ENCODE results near the gene LIPC. TPM values are rescaled to one million over a fixed set of nuclear protein-coding genes. Genes with fewer than 3 reads are reported as not detected.

LIPC gene
- total and polyA plus RNA-seq, 2 experiments from 2014 or later = not detected

GRCh38 chr15:58569455-58569854 is 137.7 kb downstream of the LIPC start:
- no peaks in the 10 kb centered on the region; the same call in 1 of the 2 replicates for H3K9me2 ChIP-seq (ENCODE audit: insufficient read depth)
- H3K4me1 Mint-ChIP-seq = no peaks in the 10 kb centered on the region
- no peaks in the 10 kb centered on the region for H3K9me3 Mint-ChIP-seq
- no peak for TF ChIP-seq CREB1 (CRISPR knock-in tag; IDR thresholded peaks at IDR 0.05; ENCODE audit: low read depth)
- TF ChIP-seq ZNF114 (CRISPR knock-in tag; IDR thresholded peaks at IDR 0.05) = no peak
- TF ChIP-seq JUNB (IDR thresholded peaks at IDR 0.05; ENCODE audit: unreplicated experiment) = no peak
- TF ChIP-seq POLR2AphosphoS5 (IDR thresholded peaks at IDR 0.05; ENCODE audit: low read depth) = no peak
- no peak for TF ChIP-seq REST (IDR thresholded peaks at IDR 0.05; ENCODE audit: unreplicated experiment)
- no peak for TF ChIP-seq ZNF331 (CRISPR knock-in tag; IDR thresholded peaks at IDR 0.05; ENCODE audit: low read depth)
- no peak for TF ChIP-seq CTCF (conservative IDR thresholded peaks at IDR 0.05; ENCODE audit: low read depth in 2 of 2)
- no peak for TF ChIP-seq ZNF462 (CRISPR knock-in tag; IDR thresholded peaks at IDR 0.05)
- no peak for TF ChIP-seq ETS1 (IDR thresholded peaks at IDR 0.05)
- no peak for TF ChIP-seq NANOG (IDR thresholded peaks at IDR 0.05; ENCODE audit: borderline replicate concordance)
- TF ChIP-seq STAT1 (IDR thresholded peaks at IDR 0.05; ENCODE audit: unreplicated experiment) = no peak
- no peak overlapping the region for H3K4me3 ChIP-seq
- no peaks in the 10 kb centered on the region for H4K20me1 ChIP-seq (replicated peaks; ENCODE audit: insufficient read depth)
- H2AFZ ChIP-seq = no peak overlapping the region
- no peak overlapping the region for H3K4me3 Mint-ChIP-seq
- H3K27ac ChIP-seq (ENCODE audit: low read depth) = no peak overlapping the region
- no peaks in the 10 kb centered on the region for H3K36me3 Mint-ChIP-seq (ENCODE audit: low read depth)
- no peaks in the 10 kb centered on the region for H3K36me3 ChIP-seq (ENCODE audit: insufficient read depth)
- H3K27me3 Mint-ChIP-seq (ENCODE audit: insufficient read depth, low read depth, poor library complexity) = peaks cover 5% of the 10 kb centered on the region
- no peaks in the 10 kb centered on the region for H3F3A ChIP-seq (replicated peaks; ENCODE audit: low read depth)
- no peaks in the 10 kb centered on the region for H3K27me3 ChIP-seq (ENCODE audit: insufficient read depth)
- H3K27ac Mint-ChIP-seq = no peak overlapping the region
- H3K79me2 ChIP-seq (replicated peaks; ENCODE audit: insufficient read depth) = no peaks in the 10 kb centered on the region
- ATAC-seq = no peak
- DNase-seq (ENCODE audit: low spot score) = no peak
- H3K4me2 ChIP-seq = no peak overlapping the region
- H3K4me1 ChIP-seq (ENCODE audit: insufficient read depth) = no peaks in the 10 kb centered on the region
